Liver (tissue), 9 donors: Measurements from ENCODE around the gene MTMR2. TPM values are rescaled to one million over a fixed set of nuclear protein-coding genes. Genes with fewer than 3 reads are reported as not detected.

Source experiments
- DNase-seq: peaks from one replicate; pipeline ENCODE4 v3.0.0-alpha.2; 2017; ENCODE audit warnings: low spot score
- H3K27ac ChIP-seq, 2 donors: one replicate each; pipeline ENCODE4 v1.7.0; 2013; ENCODE audit warnings: inconsistent platforms in 2 of 2, low read length in 2 of 2, control low read depth in 1 of 2, low read depth in 1 of 2, mild to moderate bottlenecking in 1 of 2
- H3K27me3 ChIP-seq, 4 donors: one replicate each; pipeline versions ENCODE4 v1.6.1 to v1.7.0; 2013; ENCODE audit warnings: low read length in 3 of 4, inconsistent platforms in 1 of 4, mild to moderate bottlenecking in 1 of 4, moderate library complexity in 1 of 4; ENCODE audit not compliant: control insufficient read depth in 4 of 4, insufficient read depth in 4 of 4
- H3K36me3 ChIP-seq, 4 donors: one replicate each; pipeline versions ENCODE4 v1.6.1 to v1.7.0; 2013; ENCODE audit warnings: low read length in 3 of 4, mild to moderate bottlenecking in 3 of 4, low read depth in 1 of 4, moderate library complexity in 1 of 4; ENCODE audit not compliant: control insufficient read depth in 4 of 4, insufficient read depth in 3 of 4
- H3K4me1 ChIP-seq, 4 donors: one replicate each; pipeline versions ENCODE4 v1.6.1 to v1.7.0; 2013; ENCODE audit warnings: low read length in 3 of 4, mild to moderate bottlenecking in 3 of 4, moderate library complexity in 1 of 4; ENCODE audit not compliant: control insufficient read depth in 4 of 4, insufficient read depth in 4 of 4
- H3K4me3 ChIP-seq, 3 donors: one replicate each; pipeline versions ENCODE4 v1.6.1 to v1.7.0; 2013; ENCODE audit warnings: low read length in 3 of 3, control low read depth in 1 of 3, low read depth in 1 of 3, mild to moderate bottlenecking in 1 of 3
- H3K9ac ChIP-seq, 2 donors: one replicate each; pipeline ENCODE4 v1.7.0; 2013; ENCODE audit warnings: low read length in 2 of 2, mild to moderate bottlenecking in 2 of 2, moderate library complexity in 2 of 2, control low read depth in 1 of 2, low read depth in 1 of 2
- H3K9me3 ChIP-seq, 4 donors: one replicate each; pipeline versions ENCODE4 v1.6.1 to v1.7.0; 2013; ENCODE audit warnings: low read length in 3 of 4; ENCODE audit not compliant: control insufficient read depth in 4 of 4
- EGR1 ChIP-seq, 2 donors: IDR thresholded peaks; 2 replicates each; pipeline ENCODE4 v1.6.1; 2016 to 2018; ENCODE audit warnings: antibody characterized with exemption in 2 of 2, low read depth in 2 of 2
- FOXA1 ChIP-seq: IDR thresholded peaks from 2 replicates; pipeline ENCODE4 v1.6.1; 2016; ENCODE audit warnings: antibody characterized with exemption
- FOXA2 ChIP-seq: IDR thresholded peaks from 2 replicates; pipeline ENCODE4 v1.6.1; 2016; ENCODE audit warnings: antibody characterized with exemption
- HNF4A ChIP-seq, 2 donors: conservative IDR thresholded peaks; 2 replicates each; pipeline ENCODE4 v1.6.1; 2016; ENCODE audit warnings: antibody characterized with exemption in 2 of 2, mild to moderate bottlenecking in 2 of 2
- HNF4G ChIP-seq: IDR thresholded peaks from 2 replicates; pipeline ENCODE4 v1.6.1; 2016; ENCODE audit warnings: antibody characterized with exemption
- JUND ChIP-seq, 2 donors: IDR thresholded peaks; 2 replicates each; pipeline ENCODE4 v1.6.1; 2016; ENCODE audit warnings: antibody characterized with exemption in 2 of 2
- NR2F2 ChIP-seq: IDR thresholded peaks from 2 replicates; pipeline ENCODE4 v1.6.1; 2016; ENCODE audit warnings: antibody characterized with exemption
- RAD21 ChIP-seq, 2 donors: IDR thresholded peaks; 2 replicates each; pipeline ENCODE4 v1.6.1; 2016; ENCODE audit warnings: antibody characterized with exemption in 2 of 2, mild to moderate bottlenecking in 2 of 2
- RXRA ChIP-seq, 2 donors: IDR thresholded peaks; 2 replicates each; pipeline ENCODE4 v1.6.1; 2017 to 2018; ENCODE audit warnings: antibody characterized with exemption in 2 of 2, mild to moderate bottlenecking in 1 of 2
- SP1 ChIP-seq: IDR thresholded peaks from 2 replicates; pipeline ENCODE4 v1.6.1; 2018; ENCODE audit warnings: antibody characterized with exemption, mild to moderate bottlenecking
- TAF1 ChIP-seq: conservative IDR thresholded peaks from 2 replicates; pipeline ENCODE4 v1.6.1; 2016; ENCODE audit warnings: antibody characterized with exemption, mild to moderate bottlenecking
- WGBS: extraction: QIAGEN DNeasy Blood & Tissue Kit; methylation state at CpG from one replicate; pipeline ENCODE4 v1.1.7; 2013; 5-methylcytosine and 5-hydroxymethylcytosine counted together
- polyA plus RNA-seq, 2 donors: library from polyadenylated mRNA; stranded (reverse) in 1 of 2; unstranded in 1 of 2; fragments of 200-250 nt in 1 of 2; fragments of >200 nt in 1 of 2; fragmentation: Nextera tagmentation in 1 of 2; extraction: Ambion mirVana in 1 of 2; gene quantifications; one replicate each; pipeline versions ENCODE4 v1.2.1 to v1.2.3, GENCODE V29; 2013 to 2015
- total RNA-seq, 2 donors: library from RNA; depleted of rRNA; stranded (reverse); fragments of >200 nt; gene quantifications; one replicate each; pipeline ENCODE4 v1.2.3, GENCODE V29; 2014
- TF ChIP-seq, protein P1 (sequence below): fragments of 150-350 bp; IDR thresholded peaks from 2 replicates; pipeline ENCODE4 v1.5.1; 2017; ENCODE audit warnings: improper control_type of control experiment, low read depth, low read length; ENCODE audit not compliant: missing input control
- donor health status: healthy.
- donor health status: healthy.
- donor health status: healthy.
- donor health status: healthy.
- donor health status: healthy.

The MTMR2 gene
- total and polyA plus RNA-seq, 4 donors = 2.0 to 9.5 (median 3.1) TPM

DNA sequence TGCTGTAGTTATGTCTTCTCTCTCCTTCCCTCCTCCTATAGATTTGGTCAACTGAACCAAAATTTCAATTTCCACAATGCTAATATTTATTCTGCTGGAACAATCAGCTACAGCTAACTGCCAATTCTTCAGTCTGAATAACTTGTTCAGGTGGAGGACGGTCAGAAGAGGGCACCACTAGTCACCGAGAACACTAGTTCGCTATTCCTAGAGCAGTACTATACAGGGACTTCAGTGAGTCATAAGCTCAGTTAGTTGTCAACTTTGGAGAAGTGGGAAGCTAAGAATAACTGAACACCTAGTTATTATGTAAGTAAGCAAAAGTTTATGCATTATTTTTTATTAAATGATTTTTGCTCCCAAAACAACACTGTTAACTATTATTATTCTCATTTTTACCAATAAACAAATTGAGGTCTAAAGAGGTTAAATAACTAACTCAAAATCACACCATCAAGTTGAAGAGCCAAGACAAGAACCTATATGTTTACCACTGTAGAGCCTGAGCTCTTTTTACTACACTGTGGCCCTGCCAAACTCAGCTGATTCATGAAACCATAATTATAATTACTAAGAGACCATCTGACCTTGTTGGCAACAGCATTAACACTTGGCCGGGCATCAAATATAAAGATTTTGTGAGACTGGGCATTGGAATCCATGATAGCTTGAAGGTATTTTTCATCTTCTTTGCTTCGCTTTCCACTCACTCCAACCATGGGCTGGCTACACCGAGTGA lies 74.7 kb downstream of the MTMR2 start:
- H3K4me3 ChIP-seq = no peak overlapping the region
- TF ChIP-seq, protein P1, sequence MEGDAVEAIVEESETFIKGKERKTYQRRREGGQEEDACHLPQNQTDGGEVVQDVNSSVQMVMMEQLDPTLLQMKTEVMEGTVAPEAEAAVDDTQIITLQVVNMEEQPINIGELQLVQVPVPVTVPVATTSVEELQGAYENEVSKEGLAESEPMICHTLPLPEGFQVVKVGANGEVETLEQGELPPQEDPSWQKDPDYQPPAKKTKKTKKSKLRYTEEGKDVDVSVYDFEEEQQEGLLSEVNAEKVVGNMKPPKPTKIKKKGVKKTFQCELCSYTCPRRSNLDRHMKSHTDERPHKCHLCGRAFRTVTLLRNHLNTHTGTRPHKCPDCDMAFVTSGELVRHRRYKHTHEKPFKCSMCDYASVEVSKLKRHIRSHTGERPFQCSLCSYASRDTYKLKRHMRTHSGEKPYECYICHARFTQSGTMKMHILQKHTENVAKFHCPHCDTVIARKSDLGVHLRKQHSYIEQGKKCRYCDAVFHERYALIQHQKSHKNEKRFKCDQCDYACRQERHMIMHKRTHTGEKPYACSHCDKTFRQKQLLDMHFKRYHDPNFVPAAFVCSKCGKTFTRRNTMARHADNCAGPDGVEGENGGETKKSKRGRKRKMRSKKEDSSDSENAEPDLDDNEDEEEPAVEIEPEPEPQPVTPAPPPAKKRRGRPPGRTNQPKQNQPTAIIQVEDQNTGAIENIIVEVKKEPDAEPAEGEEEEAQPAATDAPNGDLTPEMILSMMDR = peak; percentile 25
- peak; percentile 64 to 78 for TF ChIP-seq RAD21 (IDR thresholded peaks at IDR 0.05)
- TF ChIP-seq EGR1 (IDR thresholded peaks at IDR 0.05; ENCODE audit: low read depth in 2 of 2) = no peak
- DNase-seq = no peak
- WGBS = 75% methylated on average over 6 of the region's 6 CpGs
- H3K27me3 ChIP-seq = no peaks in the 10 kb centered on the region
- H3K9ac ChIP-seq = no peak overlapping the region
- peaks cover 0 to 13% (median 4%) of the 10 kb centered on the region in 4 donors for H3K36me3 ChIP-seq
- no peaks in the 10 kb centered on the region for H3K9me3 ChIP-seq
- no peak overlapping the region for H3K27ac ChIP-seq
- H3K4me1 ChIP-seq = no peaks in the 10 kb centered on the region

DNA sequence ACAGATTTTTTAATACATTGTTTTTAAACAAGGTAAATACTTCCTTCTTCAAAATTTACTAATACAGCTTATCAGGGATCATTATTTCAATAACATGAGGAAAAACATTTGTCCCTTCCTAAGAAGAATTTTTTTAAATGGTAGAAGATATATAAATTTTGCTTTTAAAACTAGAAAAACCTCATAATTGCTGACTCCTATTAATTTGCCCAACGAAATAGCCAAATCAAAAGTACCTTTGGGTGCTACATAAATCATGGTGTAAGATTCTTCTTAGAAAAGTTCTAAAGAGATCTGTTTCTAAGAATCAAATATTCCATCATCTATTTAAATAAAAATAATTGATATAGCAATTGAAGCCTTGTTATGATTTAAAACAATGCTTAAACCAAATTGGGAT lies 78.7 kb downstream of the MTMR2 start:
- TF ChIP-seq FOXA1 = no peak
- no peak for TF ChIP-seq NR2F2
- no peak for TF ChIP-seq SP1
- no peak for TF ChIP-seq HNF4A (conservative IDR thresholded peaks at IDR 0.05)
- TF ChIP-seq HNF4G = no peak
- TF ChIP-seq RXRA (IDR thresholded peaks at IDR 0.05) = no peak
- TF ChIP-seq FOXA2 = no peak
- TF ChIP-seq JUND (IDR thresholded peaks at IDR 0.05) = no peak
- DNase-seq = no peak
- Histone ChIP-seq H3K4me3 (no peak overlapping the region), H3K4me1 (no peaks in the 10 kb centered on the region), H3K9me3 (no peaks in the 10 kb centered on the region), H3K27me3 (no peaks in the 10 kb centered on the region), H3K9ac (no peak overlapping the region), H3K36me3 (peaks cover 6 to 17% (median 6%) of the 10 kb centered on the region in 4 donors), H3K27ac (no peak overlapping the region)
- WGBS = 95% methylated on average over 1 of the region's 1 CpG

DNA sequence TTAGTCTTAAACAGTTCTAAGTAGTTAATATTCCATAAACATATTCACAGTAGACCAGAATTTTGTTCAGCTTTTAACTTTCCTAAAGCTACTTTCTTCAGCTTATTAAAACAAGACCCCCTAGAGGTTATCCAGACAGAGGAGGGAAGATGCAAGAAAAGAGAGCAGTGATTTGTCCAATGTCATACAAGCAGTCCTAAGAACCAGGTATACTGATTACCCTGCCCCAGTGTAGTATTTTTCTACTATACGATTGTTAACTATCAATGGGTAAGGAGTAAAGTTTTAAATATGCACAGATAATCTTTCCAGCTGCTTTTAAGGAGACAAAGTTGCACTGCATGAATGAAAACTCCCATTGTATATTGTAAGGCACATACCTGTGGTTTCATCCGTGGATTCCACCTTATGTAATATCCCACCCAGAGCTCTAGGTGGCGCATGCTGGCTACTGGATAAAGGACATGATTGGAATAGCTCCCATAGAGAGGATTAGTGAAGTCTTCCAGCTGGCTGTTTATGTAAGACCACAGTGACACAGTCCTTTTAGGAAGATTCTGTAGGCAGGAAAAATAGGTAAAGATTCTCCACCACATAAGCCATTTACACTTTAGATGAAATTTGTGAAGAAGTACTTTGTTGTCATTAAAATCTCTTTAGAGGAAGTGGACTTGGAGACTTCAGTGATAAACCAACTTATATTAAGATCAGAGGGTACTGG lies 88.0 kb downstream of the MTMR2 start:
- Histone ChIP-seq H3K9ac (no peak overlapping the region), H3K4me3 (no peak overlapping the region), H3K27ac (no peak overlapping the region), H3K4me1 (no peaks in the 10 kb centered on the region), H3K36me3 (peaks cover 3 to 35% (median 17%) of the 10 kb centered on the region in 4 donors), H3K9me3 (no peaks in the 10 kb centered on the region), H3K27me3 (no peaks in the 10 kb centered on the region)
- peak; percentile 51 for DNase-seq
- TF ChIP-seq RAD21 (IDR thresholded peaks at IDR 0.05) = peak; percentile 90 to 93
- TF ChIP-seq NR2F2 = no peak
- TF ChIP-seq, protein P1 = peak; percentile 83
- no peak for TF ChIP-seq TAF1
- no peak for TF ChIP-seq EGR1 (IDR thresholded peaks at IDR 0.05; ENCODE audit: low read depth in 2 of 2)
- 8% methylated on average over 3 of the region's 3 CpGs for WGBS
